Neuronal stem cell (in vitro differentiated cells): ENCODE data around the gene EML1.

Source experiments
- DNase-seq: peaks from one replicate; pipeline ENCODE4 v3.0.0-alpha.2; 2013; ENCODE audit warnings: low spot score
- H2AFZ ChIP-seq: one replicate; pipeline ENCODE4 v1.6.1; 2013; ENCODE audit warnings: mild to moderate bottlenecking, low read length, inconsistent platforms
- H2AK5ac ChIP-seq: 2 replicates; pipeline ENCODE4 v1.6.1; 2013; ENCODE audit warnings: low read depth, mild to moderate bottlenecking, inconsistent platforms, low read length, moderate library complexity, mixed read lengths
- H2BK120ac ChIP-seq: 2 replicates; pipeline ENCODE4 v1.6.1; 2013; ENCODE audit warnings: low read depth, mild to moderate bottlenecking, inconsistent platforms, low read length, moderate library complexity, mixed read lengths
- H2BK12ac ChIP-seq: one replicate; pipeline ENCODE4 v1.6.1; 2013; ENCODE audit warnings: low read length, inconsistent platforms
- H2BK15ac ChIP-seq: 2 replicates; pipeline ENCODE4 v1.6.1; 2013; ENCODE audit warnings: mild to moderate bottlenecking, low read length, inconsistent platforms, mixed read lengths
- H2BK5ac ChIP-seq: one replicate; pipeline ENCODE4 v1.6.1; 2013; ENCODE audit warnings: inconsistent platforms, mild to moderate bottlenecking, low read length, moderate library complexity
- H3K14ac ChIP-seq: one replicate; pipeline ENCODE4 v1.6.1; 2013; ENCODE audit warnings: low read length, inconsistent platforms
- H3K18ac ChIP-seq: 2 replicates; pipeline ENCODE4 v1.6.1; 2013; ENCODE audit warnings: low read length, inconsistent platforms
- H3K23ac ChIP-seq: 2 replicates; pipeline ENCODE4 v1.6.1; 2013; ENCODE audit warnings: low read depth, mild to moderate bottlenecking, mixed read lengths, low read length, inconsistent platforms; ENCODE audit not compliant: poor library complexity
- H3K27ac ChIP-seq: replicated peaks from 3 replicates; pipeline ENCODE4 v1.5.1; 2013; ENCODE audit warnings: low read length, inconsistent platforms
- H3K27me3 ChIP-seq, 3 experiments: 2 replicates each; pipeline ENCODE4 v1.6.1; 2013; ENCODE audit warnings: low read length in 3 of 3, mild to moderate bottlenecking in 2 of 3, inconsistent platforms in 1 of 3, low read depth in 1 of 3, mixed read lengths in 1 of 3, moderate library complexity in 1 of 3; ENCODE audit not compliant: control insufficient read depth in 3 of 3, insufficient read depth in 3 of 3
- H3K36me3 ChIP-seq, 2 donors: replicated peaks in 1 of 2; 2 replicates each; pipeline ENCODE4 v1.6.1; 2013; ENCODE audit warnings: low read length in 2 of 2; ENCODE audit not compliant: control insufficient read depth in 2 of 2, insufficient read depth in 2 of 2
- H3K4ac ChIP-seq: 2 replicates; pipeline ENCODE4 v1.6.1; 2013; ENCODE audit warnings: inconsistent platforms, mild to moderate bottlenecking, low read length, moderate library complexity
- H3K4me1 ChIP-seq, 2 donors: 1 replicate in 1 of 2; 2 replicates in 1 of 2; pipeline ENCODE4 v1.6.1; 2013; ENCODE audit warnings: low read length in 2 of 2, low read depth in 1 of 2; ENCODE audit not compliant: control insufficient read depth in 2 of 2, insufficient read depth in 1 of 2
- H3K4me2 ChIP-seq: one replicate; pipeline ENCODE4 v1.6.1; 2013; ENCODE audit warnings: mild to moderate bottlenecking, low read length, inconsistent platforms; ENCODE audit not compliant: insufficient read depth, poor library complexity, severe bottlenecking
- H3K4me3 ChIP-seq, 2 donors: 2 replicates each; pipeline ENCODE4 v1.5.1; 2013; ENCODE audit warnings: low read length in 2 of 2, mild to moderate bottlenecking in 2 of 2, inconsistent platforms in 1 of 2, moderate library complexity in 1 of 2
- H3K79me1 ChIP-seq: one replicate; pipeline ENCODE4 v1.6.1; 2013; ENCODE audit warnings: low read depth, mild to moderate bottlenecking, inconsistent platforms, low read length, moderate library complexity
- H3K9ac ChIP-seq: one replicate; pipeline ENCODE4 v1.6.1; 2013; ENCODE audit warnings: mild to moderate bottlenecking, low read depth, low read length, inconsistent platforms; ENCODE audit not compliant: poor library complexity
- H3K9me3 ChIP-seq, 2 donors: replicated peaks in 1 of 2; 2 replicates each; pipeline versions ENCODE3 to v1.6.1; 2013; ENCODE audit warnings: low read length in 2 of 2, mild to moderate bottlenecking in 2 of 2, inconsistent platforms in 1 of 2, low read depth in 1 of 2, mixed read lengths in 1 of 2, moderate library complexity in 1 of 2; ENCODE audit not compliant: control insufficient read depth in 2 of 2, insufficient read depth in 1 of 2
- H4K8ac ChIP-seq: one replicate; pipeline ENCODE4 v1.6.1; 2013; ENCODE audit warnings: low read depth, mild to moderate bottlenecking, inconsistent platforms, low read length, moderate library complexity
- H4K91ac ChIP-seq: one replicate; pipeline ENCODE4 v1.6.1; 2013; ENCODE audit warnings: low read length, low read depth, mild to moderate bottlenecking, inconsistent platforms; ENCODE audit not compliant: poor library complexity
- WGBS, 2 donors: extraction: QIAGEN DNeasy Blood & Tissue Kit; methylation state at CpG; one replicate each; pipeline ENCODE4 v1.1.7; 2013; ENCODE audit warnings: missing lambda C conversion rate in 2 of 2, mixed read lengths in 1 of 2; ENCODE audit not compliant: insufficient read length in 2 of 2, insufficient replicate concordance in 1 of 2; ENCODE audit errors: extremely low coverage in 2 of 2; 5-methylcytosine and 5-hydroxymethylcytosine counted together

Gene EML1

DNA sequence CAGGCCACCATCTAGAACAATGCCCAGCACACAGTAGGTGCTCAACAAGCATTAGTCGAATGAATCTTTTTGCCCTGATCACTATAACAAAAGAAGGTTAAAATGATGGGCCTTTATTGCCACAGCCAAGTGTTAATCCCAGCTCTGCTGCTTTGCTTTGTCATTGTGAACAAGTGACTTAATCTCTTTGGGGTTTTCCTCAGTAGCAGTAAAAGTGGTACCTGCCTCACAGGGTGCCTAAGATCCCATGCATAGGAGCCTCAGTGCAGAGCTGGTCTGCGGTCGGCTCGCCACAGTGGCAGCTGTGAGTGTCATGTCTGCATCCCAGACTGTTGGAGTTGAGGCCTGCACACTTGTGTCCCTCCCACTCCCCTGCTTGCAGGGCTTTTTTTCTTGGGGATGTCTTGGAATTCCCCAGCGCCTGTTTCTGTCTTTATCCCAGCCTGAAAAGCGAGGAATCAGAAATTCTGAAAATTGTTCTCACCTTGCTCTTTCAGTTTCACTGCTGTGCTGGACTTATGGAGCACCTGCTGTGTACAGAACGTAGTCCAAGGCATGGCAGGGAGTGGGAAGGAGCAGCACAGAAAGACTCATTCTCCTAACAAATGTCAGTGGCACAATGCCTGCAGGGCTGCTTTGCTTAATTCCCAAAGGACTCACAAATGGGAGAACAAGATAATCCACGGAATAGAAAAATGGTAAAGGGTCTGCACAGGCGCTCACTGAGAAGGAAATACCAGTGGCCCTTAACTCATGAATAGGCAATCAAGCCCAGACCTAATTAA is 90.8 kb downstream of the EML1 start:
- no peak for DNase-seq
- H3K4me2 ChIP-seq = no peak overlapping the region
- H4K8ac ChIP-seq = no peak overlapping the region
- no peak overlapping the region for H2AFZ ChIP-seq
- no peak overlapping the region for H2BK15ac ChIP-seq
- WGBS, 2 donors = no CpG with 5 or more reads among the region's 9 CpGs
- H3K23ac ChIP-seq = no peak overlapping the region
- H2BK5ac ChIP-seq = no peak overlapping the region
- H3K27ac ChIP-seq = peak overlapping the region; percentile 53
- H3K4ac ChIP-seq = no peak overlapping the region
- H3K4me3 ChIP-seq = no peak overlapping the region
- H2BK12ac ChIP-seq = no peak overlapping the region
- H2BK120ac ChIP-seq = no peak overlapping the region
- H2AK5ac ChIP-seq = no peak overlapping the region
- no peak overlapping the region for H4K91ac ChIP-seq
- peaks cover 0 to 22% of the 10 kb centered on the region in 2 donors for H3K36me3 ChIP-seq
- no peaks in the 10 kb centered on the region for H3K27me3 ChIP-seq
- H3K4me1 ChIP-seq = peaks cover 4 to 33% of the 10 kb centered on the region in 2 donors
- H3K79me1 ChIP-seq = peaks cover 2% of the 10 kb centered on the region
- no peak overlapping the region for H3K18ac ChIP-seq
- no peak overlapping the region for H3K9ac ChIP-seq
- H3K14ac ChIP-seq = no peak overlapping the region
- H3K9me3 ChIP-seq = no peaks in the 10 kb centered on the region

DNA sequence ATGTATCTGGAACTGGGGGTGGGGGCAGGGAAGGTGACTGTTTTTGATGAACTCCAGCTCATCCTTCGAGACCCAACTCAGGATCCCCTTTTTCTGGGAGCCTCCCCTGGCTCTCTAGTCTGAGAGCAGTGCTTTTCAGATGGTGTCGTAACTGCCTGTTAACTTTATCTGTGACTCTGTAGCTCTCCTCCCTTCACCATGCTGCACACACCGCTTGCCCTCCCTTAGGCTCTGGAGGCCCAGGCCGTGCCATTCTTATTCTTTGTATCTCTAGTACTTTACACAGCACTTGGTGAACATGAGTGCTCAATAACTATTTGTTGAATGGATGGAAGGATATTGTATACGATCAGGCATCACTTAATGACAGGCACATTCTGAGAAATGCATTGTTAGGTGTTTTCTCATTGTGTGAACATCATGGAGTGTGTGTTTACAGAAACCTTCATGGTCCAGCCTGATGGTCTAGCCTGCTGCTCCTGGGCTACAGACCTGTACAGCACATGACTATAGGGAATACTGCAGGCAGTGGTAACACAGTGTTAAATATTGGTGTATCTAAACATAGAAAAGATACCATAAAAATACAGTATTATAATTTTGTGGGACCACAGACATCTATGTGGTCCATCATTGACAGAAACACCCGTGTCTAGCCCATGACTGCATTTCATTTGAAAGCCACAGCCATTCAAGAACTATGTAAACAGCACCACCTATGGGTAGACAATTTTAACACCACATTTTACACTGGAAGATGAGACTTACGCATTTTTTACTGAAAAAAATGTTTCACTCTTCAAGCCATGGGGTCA is 91.8 kb downstream of the EML1 start:
- H4K91ac ChIP-seq = no peak overlapping the region
- no peak overlapping the region for H3K4me2 ChIP-seq
- peaks cover 13 to 37% of the 10 kb centered on the region in 2 donors for H3K4me1 ChIP-seq
- no peak overlapping the region for H4K8ac ChIP-seq
- no peaks in the 10 kb centered on the region for H3K27me3 ChIP-seq
- H3K79me1 ChIP-seq = peaks cover 2% of the 10 kb centered on the region
- no peak overlapping the region for H2AK5ac ChIP-seq
- H2BK12ac ChIP-seq = no peak overlapping the region
- no peak overlapping the region for H2BK15ac ChIP-seq
- no peaks in the 10 kb centered on the region for H3K9me3 ChIP-seq
- H3K4ac ChIP-seq = no peak overlapping the region
- peak overlapping the region; percentile 39 for H3K27ac ChIP-seq
- H3K4me3 ChIP-seq = no peak overlapping the region
- no peak overlapping the region for H3K23ac ChIP-seq
- H3K14ac ChIP-seq = no peak overlapping the region
- DNase-seq = no peak
- H2BK120ac ChIP-seq = no peak overlapping the region
- H2AFZ ChIP-seq = no peak overlapping the region
- WGBS, 2 donors = no CpG with 5 or more reads among the region's 7 CpGs
- H2BK5ac ChIP-seq = no peak overlapping the region
- no peak overlapping the region for H3K18ac ChIP-seq
- no peak overlapping the region for H3K9ac ChIP-seq
- peaks cover 0 to 16% of the 10 kb centered on the region in 2 donors for H3K36me3 ChIP-seq

GRCh38 chr14:99885649-99885958 is 92.4 kb downstream of the EML1 start:
- no peak overlapping the region for H3K4me3 ChIP-seq

DNA sequence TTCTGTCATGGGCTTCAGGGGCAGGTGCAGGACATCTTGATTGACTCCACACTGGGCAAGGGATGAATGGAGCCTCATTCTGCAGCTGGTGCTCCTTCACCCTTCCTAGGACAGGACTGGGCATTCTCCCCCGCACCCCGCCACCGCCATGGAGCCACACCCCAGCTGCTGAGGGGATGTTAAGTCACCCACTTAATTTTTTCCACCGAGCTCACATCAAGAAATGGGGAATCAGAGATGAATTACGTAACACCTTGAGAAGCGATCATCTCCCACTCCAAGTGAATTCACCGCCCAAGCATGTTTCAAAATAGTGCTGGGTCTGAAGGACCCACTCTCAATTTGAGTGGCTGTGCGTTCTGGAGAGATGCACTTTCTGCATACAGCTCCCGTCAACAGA is 94.2 kb downstream of the EML1 start:
- Histone ChIP-seq H3K23ac (no peak overlapping the region), H3K36me3 (peaks cover 0 to 10% of the 10 kb centered on the region in 2 donors), H2BK15ac (no peak overlapping the region), H2AK5ac (no peak overlapping the region), H4K8ac (no peak overlapping the region), H3K4me2 (no peak overlapping the region), H3K14ac (no peak overlapping the region), H2BK5ac (no peak overlapping the region), H3K18ac (no peak overlapping the region), H3K4ac (no peak overlapping the region), H3K27me3 (no peaks in the 10 kb centered on the region), H2BK120ac (no peak overlapping the region), H3K9me3 (no peaks in the 10 kb centered on the region), H3K9ac (no peak overlapping the region), H4K91ac (no peak overlapping the region), H3K27ac (no peak overlapping the region), H3K79me1 (peaks cover 2% of the 10 kb centered on the region), H2BK12ac (no peak overlapping the region), H2AFZ (no peak overlapping the region), H3K4me1 (peaks cover 28 to 42% of the 10 kb centered on the region in 2 donors), H3K4me3 (no peak overlapping the region)
- DNase-seq = no peak
- WGBS, 2 donors = no CpG with 5 or more reads among the region's 9 CpGs

More at GRCh38 chr14:99885649-99885958, 92.4 kb downstream of the EML1 start:
- no peak overlapping the region for H2BK120ac ChIP-seq
- H3K14ac ChIP-seq = no peak overlapping the region
- peaks cover 2% of the 10 kb centered on the region for H3K79me1 ChIP-seq
- no peak overlapping the region for H4K91ac ChIP-seq
- no peak overlapping the region for H2BK5ac ChIP-seq
- no peak overlapping the region for H3K18ac ChIP-seq
- H2BK15ac ChIP-seq = no peak overlapping the region
- no peak overlapping the region for H3K9ac ChIP-seq
- no peak overlapping the region for H2AFZ ChIP-seq
- H3K23ac ChIP-seq = no peak overlapping the region
- no peaks in the 10 kb centered on the region for H3K9me3 ChIP-seq
- no peak overlapping the region for H2BK12ac ChIP-seq
- DNase-seq = no peak
- no peak overlapping the region for H3K4ac ChIP-seq
- no peak overlapping the region for H4K8ac ChIP-seq
- no peak overlapping the region for H3K27ac ChIP-seq
- no peaks in the 10 kb centered on the region for H3K27me3 ChIP-seq
- peaks cover 18 to 40% of the 10 kb centered on the region in 2 donors for H3K4me1 ChIP-seq
- no CpG with 5 or more reads among the region's 3 CpGs for WGBS, 2 donors
- H3K4me2 ChIP-seq = no peak overlapping the region
- H3K36me3 ChIP-seq = peaks cover 0 to 16% of the 10 kb centered on the region in 2 donors
- no peak overlapping the region for H2AK5ac ChIP-seq
